H9 (cell line): ENCODE data around the gene APOL1. TPM values are rescaled to one million over a fixed set of nuclear protein-coding genes. Genes with fewer than 3 reads are reported as not detected.

ENCODE experiments used
- DNase-seq: peaks from one replicate; pipeline ENCODE4 v3.0.0-alpha.2; 2017
- H2AFZ ChIP-seq: one replicate; pipeline ENCODE4 v1.6.1; 2013; ENCODE audit warnings: mild to moderate bottlenecking, low read length, control low read depth, moderate library complexity
- H2AK5ac ChIP-seq: 2 replicates; pipeline ENCODE4 v1.6.1; 2013; ENCODE audit warnings: low read length, control low read depth, mixed read lengths; ENCODE audit not compliant: insufficient read length
- H2BK120ac ChIP-seq: one replicate; pipeline ENCODE4 v1.6.1; 2013; ENCODE audit warnings: low read depth, mild to moderate bottlenecking, low read length, control low read depth, inconsistent platforms; ENCODE audit not compliant: poor library complexity, severe bottlenecking
- H2BK12ac ChIP-seq: 2 replicates; pipeline ENCODE4 v1.6.1; 2013; ENCODE audit warnings: low read length, control low read depth, mixed read lengths, low read depth; ENCODE audit not compliant: insufficient read length
- H2BK15ac ChIP-seq: 2 replicates; pipeline ENCODE4 v1.6.1; 2013; ENCODE audit warnings: low read depth, low read length, control low read depth
- H2BK20ac ChIP-seq: one replicate; pipeline ENCODE4 v1.6.1; 2013; ENCODE audit warnings: low read depth, mild to moderate bottlenecking, low read length, control low read depth, inconsistent platforms; ENCODE audit not compliant: poor library complexity, severe bottlenecking
- H2BK5ac ChIP-seq: 2 replicates; pipeline ENCODE4 v1.6.1; 2013; ENCODE audit warnings: low read length, control low read depth, mixed read lengths; ENCODE audit not compliant: insufficient read length
- H3K14ac ChIP-seq: 2 replicates; pipeline ENCODE4 v1.6.1; 2013; ENCODE audit warnings: low read length, control low read depth; ENCODE audit not compliant: insufficient read depth
- H3K18ac ChIP-seq: 2 replicates; pipeline ENCODE4 v1.6.1; 2013; ENCODE audit warnings: low read depth, mild to moderate bottlenecking, mixed read lengths, low read length, control low read depth; ENCODE audit not compliant: insufficient read length
- H3K23ac ChIP-seq: 2 replicates; pipeline ENCODE4 v1.6.1; 2013; ENCODE audit warnings: low read length, control low read depth, mixed read lengths, low read depth; ENCODE audit not compliant: insufficient read length
- H3K23me2 ChIP-seq: 2 replicates; pipeline ENCODE4 v1.6.1; 2013; ENCODE audit warnings: low read depth, mild to moderate bottlenecking, mixed read lengths, low read length, control low read depth; ENCODE audit not compliant: insufficient read length, poor library complexity, severe bottlenecking
- H3K27ac ChIP-seq: 2 replicates; pipeline ENCODE4 v1.5.1; 2013; ENCODE audit warnings: low read length, control low read depth, mixed read lengths, low read depth; ENCODE audit not compliant: insufficient read length
- H3K27me3 ChIP-seq: 2 replicates; pipeline ENCODE4 v1.6.1; 2013; ENCODE audit warnings: low read length, control low read depth, inconsistent platforms; ENCODE audit not compliant: insufficient read depth
- H3K4ac ChIP-seq: 2 replicates; pipeline ENCODE4 v1.6.1; 2013; ENCODE audit warnings: low read depth, mild to moderate bottlenecking, control low read depth, inconsistent platforms, low read length, moderate library complexity
- H3K4me1 ChIP-seq: 2 replicates; pipeline ENCODE4 v1.6.1; 2013; ENCODE audit warnings: low read length, control low read depth, inconsistent platforms; ENCODE audit not compliant: insufficient read depth
- H3K4me2 ChIP-seq: 2 replicates; pipeline ENCODE4 v1.6.1; 2013; ENCODE audit warnings: low read length, control low read depth, mixed read lengths; ENCODE audit not compliant: insufficient read length, insufficient read depth
- H3K56ac ChIP-seq: 2 replicates; pipeline ENCODE4 v1.6.1; 2013; ENCODE audit warnings: low read depth, mild to moderate bottlenecking, mixed read lengths, low read length, control low read depth; ENCODE audit not compliant: insufficient read length
- H3K79me1 ChIP-seq: 2 replicates; pipeline ENCODE4 v1.6.1; 2013; ENCODE audit warnings: low read depth, mild to moderate bottlenecking, moderate library complexity, low read length, control low read depth, inconsistent platforms; ENCODE audit not compliant: insufficient read depth, poor library complexity, severe bottlenecking
- H3K79me2 ChIP-seq: 2 replicates; pipeline ENCODE4 v1.6.1; 2013; ENCODE audit warnings: low read length, control low read depth, inconsistent platforms; ENCODE audit not compliant: insufficient read depth
- H3K9ac ChIP-seq: 2 replicates; pipeline ENCODE4 v1.6.1; 2013; ENCODE audit warnings: low read length, control low read depth, mixed read lengths; ENCODE audit not compliant: insufficient read length; ENCODE audit errors: extremely low read depth
- H3K9me3 ChIP-seq: one replicate; pipeline ENCODE4 v1.6.1; 2013; ENCODE audit warnings: low read depth, low read length, inconsistent platforms; ENCODE audit not compliant: control insufficient read depth
- H3T11ph ChIP-seq: one replicate; pipeline ENCODE4 v1.6.1; 2013; ENCODE audit warnings: mild to moderate bottlenecking, low read length, control low read depth, inconsistent platforms
- H4K20me1 ChIP-seq: one replicate; pipeline ENCODE4 v1.6.1; 2013; ENCODE audit not compliant: control insufficient read depth, insufficient read length, insufficient read depth
- H4K5ac ChIP-seq: 2 replicates; pipeline ENCODE4 v1.6.1; 2013; ENCODE audit warnings: low read depth, mild to moderate bottlenecking, mixed read lengths, low read length, control low read depth; ENCODE audit not compliant: insufficient read length
- H4K8ac ChIP-seq: replicated peaks from 2 replicates; pipeline ENCODE4 v1.6.1; 2013; ENCODE audit warnings: low read length, control low read depth, mixed read lengths, low read depth; ENCODE audit not compliant: insufficient read length
- H4K91ac ChIP-seq: 2 replicates; pipeline ENCODE4 v1.6.1; 2013; ENCODE audit warnings: low read depth, mild to moderate bottlenecking, moderate library complexity, mixed read lengths, low read length, control low read depth; ENCODE audit not compliant: insufficient read length
- H3K27ac Mint-ChIP-seq, 3 experiments: 2 replicates in 2 of 3; 3 replicates in 1 of 3; pipeline ENCODE4 v1.8.0; 2020 to 2021; ENCODE audit warnings: mixed read lengths in 3 of 3, mild to moderate bottlenecking in 1 of 3, moderate library complexity in 1 of 3
- H3K27me3 Mint-ChIP-seq: 2 replicates; pipeline ENCODE4 v1.8.0; 2021; ENCODE audit warnings: low read depth, mild to moderate bottlenecking, moderate library complexity, mixed read lengths
- H3K36me3 Mint-ChIP-seq, 3 experiments: 2 replicates in 2 of 3; 3 replicates in 1 of 3; pipeline ENCODE4 v1.8.0; 2020 to 2021; ENCODE audit warnings: low read depth in 3 of 3, mixed read lengths in 3 of 3; ENCODE audit not compliant: insufficient read depth in 1 of 3
- H3K4me1 Mint-ChIP-seq, 2 experiments: 2 replicates each; pipeline ENCODE4 v1.8.0; 2020; ENCODE audit warnings: mixed read lengths in 2 of 2
- H3K4me3 Mint-ChIP-seq, 2 experiments: 2 replicates in 1 of 2; 3 replicates in 1 of 2; pipeline ENCODE4 v1.8.0; 2020 to 2021; ENCODE audit warnings: mild to moderate bottlenecking in 2 of 2, mixed read lengths in 2 of 2, moderate library complexity in 1 of 2
- H3K9me3 Mint-ChIP-seq, 2 experiments: 2 replicates in 1 of 2; 3 replicates in 1 of 2; pipeline ENCODE4 v1.8.0; 2020; ENCODE audit warnings: mild to moderate bottlenecking in 2 of 2, mixed read lengths in 2 of 2, moderate library complexity in 1 of 2
- CTCF ChIP-seq: fragments of 200-600 bp; sonication (generic); conservative IDR thresholded peaks from 3 replicates; pipeline ENCODE4 v1.8.0; 2021; ENCODE audit warnings: antibody characterized with exemption, mild to moderate bottlenecking
- WGBS: extraction: QIAGEN DNeasy Blood & Tissue Kit; methylation state at CpG from one replicate; pipeline ENCODE4 v1.1.7; 2013; ENCODE audit warnings: missing lambda C conversion rate, low lambda C conversion rate, mixed read lengths; ENCODE audit not compliant: insufficient read length; ENCODE audit errors: extremely low coverage; 5-methylcytosine and 5-hydroxymethylcytosine counted together
- total RNA-seq: library from RNA; stranded (reverse); gene quantifications from 2 replicates; pipeline ENCODE4 v1.2.1, GENCODE V29; 2021

APOL1 gene
- total RNA-seq, 1 experiment from 2014 or later: not detected

DNA sequence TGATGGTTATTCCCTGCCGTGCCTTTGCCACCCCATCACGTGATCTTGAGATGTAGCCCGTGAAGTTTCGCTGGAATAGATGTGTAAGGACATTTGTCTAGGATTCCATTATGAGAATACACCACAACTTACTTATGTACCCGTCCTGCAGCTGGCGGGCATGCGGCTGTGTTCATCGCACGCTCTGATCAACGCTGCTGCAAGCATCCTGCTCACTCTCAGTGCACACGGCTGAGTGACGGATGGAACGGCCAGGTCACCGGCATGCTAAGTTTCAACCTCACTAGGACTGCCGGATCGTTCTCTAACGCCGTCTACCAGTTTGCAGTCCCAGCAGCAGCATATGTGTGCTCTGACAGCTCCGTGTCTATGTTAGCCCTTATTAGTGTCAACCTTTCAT, 44.6 kb downstream of the APOL1 start:
- no peak overlapping the region for H3K9ac ChIP-seq
- H3K79me2 ChIP-seq: no peaks in the 10 kb centered on the region
- H3K4me2 ChIP-seq: no peak overlapping the region
- no peak overlapping the region for H2BK120ac ChIP-seq
- no peak overlapping the region for H2BK20ac ChIP-seq
- no peak overlapping the region for H3K4ac ChIP-seq
- no CpG with 5 or more reads among the region's 19 CpGs for WGBS
- no peak overlapping the region for H2BK5ac ChIP-seq
- no peaks in the 10 kb centered on the region for H3K4me1 ChIP-seq
- no peak overlapping the region for H2AK5ac ChIP-seq
- no peaks in the 10 kb centered on the region for H3K79me1 ChIP-seq
- H3K18ac ChIP-seq: no peak overlapping the region
- no peak overlapping the region for H3T11ph ChIP-seq
- no peak overlapping the region for H2BK12ac ChIP-seq
- Mint-ChIP-seq H3K9me3 (peaks cover 0 to 2% of the 10 kb centered on the region in 2 experiments; a peak in 2 of 5 replicates), H3K4me1 (0 out of 4 replicates have a peak, but pooled peaks cover 0 to 3% of the 10 kb centered on the region in 2 experiments), H3K27ac (no peak overlapping the region), H3K27me3 (no peaks in the 10 kb centered on the region; the same call in 1 of the 2 replicates), H3K36me3 (peaks cover 69 to 97% (median 93%) of the 10 kb centered on the region in 3 experiments), H3K4me3 (no peak overlapping the region)
- no peak overlapping the region for H2BK15ac ChIP-seq
- H2AFZ ChIP-seq: no peak overlapping the region
- no peak overlapping the region for H3K56ac ChIP-seq
- DNase-seq: no peak
- no peak overlapping the region for H4K8ac ChIP-seq
- H3K27me3 ChIP-seq: no peaks in the 10 kb centered on the region
- no peak overlapping the region for H3K27ac ChIP-seq
- H3K14ac ChIP-seq: no peak overlapping the region
- no peaks in the 10 kb centered on the region for H4K20me1 ChIP-seq
- no peaks in the 10 kb centered on the region for H3K9me3 ChIP-seq
- no peak overlapping the region for H4K91ac ChIP-seq
- no peaks in the 10 kb centered on the region for H3K23me2 ChIP-seq
- no peak overlapping the region for H3K23ac ChIP-seq
- no peak overlapping the region for H4K5ac ChIP-seq
- no peak for TF ChIP-seq CTCF
